K562 (cell line): ENCODE results near the gene ASZ1. TPM values are rescaled to one million over a fixed set of nuclear protein-coding genes. Genes with fewer than 3 reads are reported as not detected.

Experiments used
- ATAC-seq: fragments of 200-7000 bp; cut with Tn5 transposase; 3 replicates; pipeline ENCODE4 v1.9.1; 2020; ENCODE audit warnings: moderate library complexity
- BruUV-seq: library from RNA; stranded (reverse); fragments of 400-500 nt; replicated peaks from 2 replicates; lab custom pipeline; 2021; lab: Mats Ljungman, UMichigan
- CTCF ChIA-PET: fragments of 300-600 bp; formaldehyde crosslinking; extraction: SDS; loops from one replicate; lab custom pipeline; 2021; ENCODE audit warnings: low intra/inter-chr PET ratio; lab: Yijun Ruan, JAX
- POLR2A ChIA-PET: fragments of 300-600, 350-650 bp; sonication (Branson Sonifier 250); formaldehyde crosslinking; extraction: SDS; loops from one replicate; lab custom pipeline; 2021; ENCODE audit warnings: antibody characterized with exemption, inconsistent platforms; lab: Yijun Ruan, JAX
- DNase-seq, 4 experiments: peaks; one replicate each; pipeline versions ENCODE4 v3.0.0 to v3.0.0-alpha.2; 2011 to 2018; ENCODE audit warnings: low spot score in 3 of 4, mixed read lengths in 3 of 4; ENCODE audit errors: extremely low read depth in 1 of 4
- FAIRE-seq: peaks from 2 replicates; lab custom pipeline; 2011; peaks lifted over from hg19 to GRCh38; lab: Jason Lieb, UNC
- H2AFZ ChIP-seq: 2 replicates; pipeline ENCODE4 v1.6.0; 2011; ENCODE audit warnings: low read depth, low read length, control low read depth, inconsistent platforms
- H3K27ac ChIP-seq: fragments of 200-600 bp; 3 replicates; pipeline ENCODE4 v1.8.0; 2011; ENCODE audit warnings: low read depth, mild to moderate bottlenecking, control low read depth, inconsistent platforms, low read length, moderate library complexity, mixed read lengths; ENCODE audit errors: extremely low read depth
- H3K27me3 ChIP-seq, 2 experiments: fragments of 300-600 bp in 1 of 2; 2 replicates in 1 of 2; 3 replicates in 1 of 2; pipeline versions ENCODE4 v1.6.0 to v1.8.0; 2011; ENCODE audit warnings: inconsistent platforms in 2 of 2, low read length in 2 of 2, mild to moderate bottlenecking in 1 of 2, mixed read lengths in 1 of 2, moderate library complexity in 1 of 2; ENCODE audit not compliant: control insufficient read depth in 2 of 2, insufficient read depth in 2 of 2
- H3K36me3 ChIP-seq: fragments of 300-600 bp; 3 replicates; pipeline ENCODE4 v1.8.0; 2011; ENCODE audit warnings: mild to moderate bottlenecking, low read length, inconsistent platforms; ENCODE audit not compliant: control insufficient read depth, insufficient read depth
- H3K4me1 ChIP-seq, 2 experiments: fragments of 200-600 bp in 1 of 2; replicated peaks in 1 of 2; 2 replicates in 1 of 2; 3 replicates in 1 of 2; pipeline versions ENCODE4 v1.5.1 to v1.8.0; 2011; ENCODE audit warnings: inconsistent platforms in 2 of 2, low read length in 2 of 2, mild to moderate bottlenecking in 1 of 2, mixed read lengths in 1 of 2, moderate library complexity in 1 of 2; ENCODE audit not compliant: control insufficient read depth in 2 of 2, insufficient read depth in 2 of 2
- H3K4me2 ChIP-seq: 2 replicates; pipeline ENCODE4 v1.6.1; 2011; ENCODE audit warnings: low read length, control low read depth, inconsistent platforms, mixed read lengths; ENCODE audit not compliant: insufficient read depth
- H3K4me3 ChIP-seq: fragments of 200-600 bp; sonication (generic), shearing (Covaris generic); 2 replicates; pipeline ENCODE4 v1.5.1; 2016; ENCODE audit warnings: control low read depth, inconsistent platforms
- H3K79me2 ChIP-seq: fragments of 200-600 bp; 3 replicates; pipeline ENCODE4 v1.8.0; 2011; ENCODE audit warnings: low read length, inconsistent platforms; ENCODE audit not compliant: control insufficient read depth, insufficient read depth
- H3K9ac ChIP-seq, 2 experiments: 2 replicates each; pipeline versions ENCODE4 v1.6.0 to v1.6.1; 2011; ENCODE audit warnings: low read depth in 2 of 2, low read length in 2 of 2, control low read depth in 1 of 2, inconsistent platforms in 1 of 2, mild to moderate bottlenecking in 1 of 2, mixed read lengths in 1 of 2; ENCODE audit not compliant: insufficient read depth in 1 of 2
- H3K9me1 ChIP-seq: one replicate; pipeline ENCODE4 v1.6.0; 2011; ENCODE audit warnings: inconsistent platforms, mild to moderate bottlenecking, low read length, moderate library complexity; ENCODE audit not compliant: control insufficient read depth, insufficient read depth
- H3K9me3 ChIP-seq: replicated peaks from 2 replicates; pipeline ENCODE4 v1.5.1; 2011; ENCODE audit warnings: low read depth, low read length, inconsistent platforms; ENCODE audit not compliant: control insufficient read depth, insufficient read depth
- H4K20me1 ChIP-seq: replicated peaks from 2 replicates; pipeline ENCODE4 v1.6.1; 2011; ENCODE audit warnings: low read length, inconsistent platforms, mixed read lengths; ENCODE audit not compliant: control insufficient read depth, insufficient read depth
- CBX3 ChIP-seq, 2 experiments: IDR thresholded peaks; 1 replicate in 1 of 2; 2 replicates in 1 of 2; pipeline ENCODE4 v1.6.1; 2012; ENCODE audit warnings: inconsistent platforms in 2 of 2, low read length in 2 of 2, borderline replicate concordance in 1 of 2, control low read depth in 1 of 2
- EGR1 ChIP-seq: fragments of 450-650 bp; conservative IDR thresholded peaks from 2 replicates; pipeline ENCODE4 v1.6.1; 2017; ENCODE audit warnings: mild to moderate bottlenecking
- KDM2B ChIP-seq: fragments of 250-450 bp; sonication (Bioruptor Pico); IDR thresholded peaks from 2 replicates; pipeline ENCODE4 v1.8.0; 2021; ENCODE audit warnings: mild to moderate bottlenecking, moderate library complexity
- MAZ ChIP-seq, 2 experiments: fragments of 450-650 bp in 1 of 2; sonication (generic) in 1 of 2; formaldehyde crosslinking; IDR thresholded peaks in 1 of 2; conservative IDR thresholded peaks in 1 of 2; 2 replicates each; pipeline versions ENCODE4 v1.4.0 to v1.5.0; 2020; ENCODE audit warnings: mild to moderate bottlenecking in 1 of 2, missing genetic modification reagents in 1 of 2
- MBD1 ChIP-seq: fragments of 250-450 bp; sonication (Bioruptor Pico); IDR thresholded peaks from 2 replicates; pipeline ENCODE4 v1.8.0; 2022; ENCODE audit warnings: inconsistent platforms
- POLR2G ChIP-seq: fragments of 200-400 bp; formaldehyde crosslinking; IDR thresholded peaks from 2 replicates; pipeline ENCODE4 v1.6.1; 2017; ENCODE audit warnings: low read depth, mild to moderate bottlenecking, antibody characterized with exemption, low read length, moderate library complexity
- POLR2H ChIP-seq: IDR thresholded peaks from 2 replicates; pipeline ENCODE4 v1.6.1; 2016; ENCODE audit warnings: missing genetic modification characterization, low read depth, mild to moderate bottlenecking, control low read depth, missing compliant biosample characterization, moderate library complexity
- SIX5 ChIP-seq, 2 experiments: IDR thresholded peaks; 2 replicates each; pipeline ENCODE4 v1.6.1; 2011; ENCODE audit warnings: low read length in 2 of 2, borderline replicate concordance in 1 of 2, low read depth in 1 of 2, mild to moderate bottlenecking in 1 of 2, moderate library complexity in 1 of 2; ENCODE audit not compliant: insufficient read depth in 1 of 2
- SUPT5H ChIP-seq: fragments of 450-650 bp; IDR thresholded peaks from 2 replicates; pipeline ENCODE4 v1.6.1; 2016
- TAF15 ChIP-seq: fragments of 200-400 bp; formaldehyde crosslinking; IDR thresholded peaks from 2 replicates; pipeline ENCODE4 v1.6.1; 2017; ENCODE audit warnings: mild to moderate bottlenecking, low read depth, low read length, moderate library complexity
- TRIM24 ChIP-seq, 2 experiments: fragments of 450-650 bp; IDR thresholded peaks; 2 replicates each; pipeline ENCODE4 v1.6.1; 2016
- WHSC1 ChIP-seq: IDR thresholded peaks from one replicate; pipeline ENCODE4 v1.6.1; 2012; ENCODE audit warnings: low read length, control low read depth, inconsistent platforms
- ZBTB5 ChIP-seq: fragments of 450-650 bp; IDR thresholded peaks from 2 replicates; pipeline ENCODE4 v1.6.1; 2017; ENCODE audit warnings: antibody characterized with exemption
- ZKSCAN1 ChIP-seq: fragments of 150-350 bp; IDR thresholded peaks from 2 replicates; pipeline ENCODE4 v1.6.1; 2016; ENCODE audit warnings: low read depth, low read length
- ZNF23 ChIP-seq: fragments of 250-450 bp; sonication (Bioruptor Pico); IDR thresholded peaks from 2 replicates; pipeline ENCODE4 v1.4.0; 2020; ENCODE audit warnings: mild to moderate bottlenecking
- ZNF518B ChIP-seq: fragments of 250-450 bp; sonication (Bioruptor Pico); IDR thresholded peaks from 2 replicates; pipeline ENCODE4 v1.5.0; 2021; ENCODE audit warnings: mild to moderate bottlenecking, moderate library complexity
- ZNF644 ChIP-seq: fragments of 200-800 bp; sonication (Bioruptor generic); IDR thresholded peaks from 2 replicates; pipeline ENCODE4 v1.6.1; 2016; ENCODE audit warnings: low read depth, missing genetic modification characterization, missing compliant biosample characterization
- WGBS: fragments of 100-300 bp; shearing (Covaris generic); methylation state at CpG from one replicate; pipeline ENCODE4 v1.1.6; 2016; ENCODE audit warnings: low coverage, mixed read lengths; ENCODE audit not compliant: insufficient coverage; ENCODE audit errors: missing lambda C conversion rate; 5-methylcytosine and 5-hydroxymethylcytosine counted together
- in situ Hi-C: fragments of 300-500 bp; cut with MboI; formaldehyde crosslinking; loops from 4 replicates; pipeline ENCODE4 v1.15.0; 2018; ENCODE audit warnings: inconsistent platforms, mixed read lengths
- intact Hi-C: fragments of 100-400 bp; cut with micrococcal nuclease; formaldehyde crosslinking; loops from 2 replicates; pipeline ENCODE4 v1.14.2; 2022
- polyA plus RNA-seq, 8 experiments: library from polyadenylated mRNA; depleted of rRNA in 4 of 8; stranded (reverse) in 5 of 8; unstranded in 3 of 8; fragments of >200 nt; fragmentation: Nextera tagmentation in 2 of 8; fragmentation: Illumina TruSeq in 1 of 8; extraction: Ambion mirVana in 2 of 8; extraction: Trizol in 1 of 8; gene quantifications; 2 replicates each; pipeline versions ENCODE4 v1.2.1 to v1.2.3, GENCODE V29; 2011 to 2014; ENCODE audit warnings: inconsistent platforms in 1 of 8, missing spikeins in 1 of 8
- total RNA-seq, 7 experiments: library from RNA; depleted of rRNA in 6 of 7; stranded (reverse); fragments of >200 nt in 6 of 7; fragmentation: Illumina TruSeq in 2 of 7; extraction: Trizol in 2 of 7; gene quantifications; 2 replicates each; pipeline versions ENCODE4 v1.2.1 to v1.2.3, GENCODE V29; 2011 to 2021; ENCODE audit warnings: low replicate concordance in 1 of 7

The ASZ1 gene
- total and polyA plus RNA-seq, 9 of the 15 experiments (the other 6 are each of a cell fraction or from before 2014, with no cell fraction given): not detected

GRCh38 chr7:117402109-117402508 is 25.2 kb downstream of the ASZ1 start:
- ChIA-PET CTCF (no interaction called here), POLR2A (interaction anchor here (0.6 to 0.7 kb wide), 3 partner anchors 14 to 1940 kb away, joined by 3 to 4 read pairs (median 3); no protein-coding TSS in a partner anchor)
- Histone ChIP-seq H2AFZ (no peak overlapping the region), H4K20me1 (no peaks in the 10 kb centered on the region), H3K27ac (no peak overlapping the region), H3K4me1 (no peaks in the 10 kb centered on the region), H3K4me3 (no peak overlapping the region), H3K4me2 (no peak overlapping the region), H3K27me3 (no peaks in the 10 kb centered on the region), H3K36me3 (no peaks in the 10 kb centered on the region), H3K9me3 (no peaks in the 10 kb centered on the region), H3K9me1 (no peaks in the 10 kb centered on the region), H3K9ac (no peak overlapping the region), H3K79me2 (no peaks in the 10 kb centered on the region)
- in situ Hi-C loops: no loop called here
- ATAC-seq (no peak), FAIRE-seq (no peak), DNase-seq (no peak)
- intact Hi-C loops: loop anchor here (10.0 kb wide), 1 partner anchor 313 kb away; no protein-coding TSS in a partner anchor
- WGBS: 3% methylated on average over 2 of the region's 2 CpGs
- BruUV-seq: no TSS peak
- TF ChIP-seq ZNF23 (CRISPR knock-in tag) (no peak), KDM2B (CRISPR knock-in tag) (no peak), MAZ (CRISPR knock-in tag; conservative IDR thresholded peaks at IDR 0.05 in 1 of 2, IDR thresholded peaks at IDR 0.05 in 1 of 2) (no peak), TRIM24 (IDR thresholded peaks at IDR 0.05) (no peak), ZNF518B (no peak), WHSC1 (no peak), POLR2G (no peak), ZNF644 (tag) (no peak), TAF15 (no peak), ZKSCAN1 (no peak), SUPT5H (no peak), SIX5 (IDR thresholded peaks at IDR 0.05; ENCODE audit: borderline replicate concordance in 1 of 2, insufficient read depth in 1 of 2, low read depth in 1 of 2, low read length in 2 of 2) (no peak), EGR1 (no peak), CBX3 (IDR thresholded peaks at IDR 0.05; ENCODE audit: borderline replicate concordance in 1 of 2, low read length in 2 of 2) (no peak), POLR2H (tag) (no peak), ZBTB5 (no peak), MBD1 (CRISPR knock-in tag) (no peak)
